ENCODE results near the gene EPDR1. TPM values are rescaled to one million over a fixed set of nuclear protein-coding genes. Genes with fewer than 3 reads are reported as not detected.

The EPDR1 gene
- polyA plus RNA-seq, 3 donors: 0.25 to 1.2 (median 1.1) TPM

GRCh38 chr7:37912756-37913155, 7.7 kb upstream of the EPDR1 start:
- Mint-ChIP-seq H3K4me3 (no peak overlapping the region), H3K27ac (no peak overlapping the region), H3K4me1 (peaks cover 27% of the 10 kb centered on the region), H3K9me3 (peaks cover 0 to 3% (median 0%) of the 10 kb centered on the region in 7 donors), H3K36me3 (no peaks in the 10 kb centered on the region), H3K27me3 (ENCODE audit: low read depth in 3 of 3) (peaks cover 19 to 29% (median 22%) of the 10 kb centered on the region in 3 donors)
- no peak overlapping the region for H3K4me2 ChIP-seq (replicated peaks; ENCODE audit: extremely low read depth, low read length, poor library complexity, severe bottlenecking)
- H2AFZ ChIP-seq (ENCODE audit: insufficient read depth, low read depth, low read length, poor library complexity, severe bottlenecking): no peak overlapping the region
- DNase-seq: no peak
- no peak overlapping the region for H3K9ac ChIP-seq (ENCODE audit: insufficient read depth, low read length, poor library complexity, severe bottlenecking)
- intact Hi-C loops (cut with micrococcal nuclease): no loop called here
- no peaks in the 10 kb centered on the region for H3K9me3 ChIP-seq (replicated peaks in 1 of 2; ENCODE audit: control insufficient read depth in 1 of 2, insufficient read depth in 1 of 2, low read length in 2 of 2)
- H3K27ac ChIP-seq (ENCODE audit: low read depth in 1 of 2, low read length in 2 of 2): no peak overlapping the region
- no peak for TF ChIP-seq CTCF (IDR thresholded peaks at IDR 0.05)
- H3K27me3 ChIP-seq (ENCODE audit: control insufficient read depth in 2 of 2, insufficient read depth in 2 of 2, low read length in 2 of 2): peaks cover 14 to 24% of the 10 kb centered on the region in 2 donors
- no peaks in the 10 kb centered on the region for H4K20me1 ChIP-seq (ENCODE audit: insufficient read depth, low read length)
- H3K4me3 ChIP-seq (replicated peaks in 1 of 3; ENCODE audit: low read depth in 2 of 3, low read length in 3 of 3): no peak overlapping the region
- WGBS (ENCODE audit: insufficient coverage): 100% methylated on average over 1 of the region's 2 CpGs
- peaks cover 25 to 26% of the 10 kb centered on the region in 2 donors for H3K4me1 ChIP-seq (ENCODE audit: control insufficient read depth in 1 of 2, insufficient read depth in 2 of 2, low read length in 2 of 2)
- H3K36me3 ChIP-seq (replicated peaks in 1 of 2; ENCODE audit: control insufficient read depth in 1 of 2, insufficient read depth in 2 of 2, low read length in 2 of 2): no peaks in the 10 kb centered on the region
- no peaks in the 10 kb centered on the region for H3K79me2 ChIP-seq (ENCODE audit: insufficient read depth, low read length)

- peaks cover 23 to 44% of the 10 kb centered on the region in 2 donors for H3K27me3 ChIP-seq (ENCODE audit: control insufficient read depth in 2 of 2, insufficient read depth in 2 of 2, low read length in 2 of 2)
- peaks cover 31% of the 10 kb centered on the region for H3K4me1 Mint-ChIP-seq
- H3K9ac ChIP-seq (ENCODE audit: insufficient read depth, low read length, poor library complexity, severe bottlenecking): no peak overlapping the region
- no peak for TF ChIP-seq CTCF (IDR thresholded peaks at IDR 0.05)
- peaks cover 28 to 30% of the 10 kb centered on the region in 2 donors for H3K4me1 ChIP-seq (ENCODE audit: control insufficient read depth in 1 of 2, insufficient read depth in 2 of 2, low read length in 2 of 2)
- intact Hi-C loops (cut with micrococcal nuclease): no loop called here
- H3K79me2 ChIP-seq (ENCODE audit: insufficient read depth, low read length): no peaks in the 10 kb centered on the region
- H3K27me3 Mint-ChIP-seq (ENCODE audit: low read depth in 3 of 3): peaks cover 35 to 52% (median 37%) of the 10 kb centered on the region in 3 donors
- no peak overlapping the region for H2AFZ ChIP-seq (ENCODE audit: insufficient read depth, low read depth, low read length, poor library complexity, severe bottlenecking)
- peak overlapping the region in 1 of 3 experiments; percentile 76 for H3K4me3 ChIP-seq (replicated peaks in 1 of 3; ENCODE audit: low read depth in 2 of 3, low read length in 3 of 3)
- no CpG with 5 or more reads among the region's 5 CpGs for WGBS (ENCODE audit: insufficient coverage)
- no peak overlapping the region for H3K27ac ChIP-seq (ENCODE audit: low read depth in 1 of 2, low read length in 2 of 2)
- H3K4me3 Mint-ChIP-seq: peak overlapping the region; percentile 75 to 93
- H3K9me3 ChIP-seq (replicated peaks in 1 of 2; ENCODE audit: control insufficient read depth in 1 of 2, insufficient read depth in 1 of 2, low read length in 2 of 2): no peaks in the 10 kb centered on the region
- peak in 2 of 3 donors; percentile 33 to 36 for DNase-seq
- no peak overlapping the region for H3K27ac Mint-ChIP-seq
- peak overlapping the region; percentile 75 for H3K4me2 ChIP-seq (replicated peaks; ENCODE audit: extremely low read depth, low read length, poor library complexity, severe bottlenecking)
- no peaks in the 10 kb centered on the region for H3K36me3 Mint-ChIP-seq
- H4K20me1 ChIP-seq (ENCODE audit: insufficient read depth, low read length): no peaks in the 10 kb centered on the region
- peaks cover 0 to 3% (median 0%) of the 10 kb centered on the region in 7 donors for H3K9me3 Mint-ChIP-seq
- no peaks in the 10 kb centered on the region for H3K36me3 ChIP-seq (replicated peaks in 1 of 2; ENCODE audit: control insufficient read depth in 1 of 2, insufficient read depth in 2 of 2, low read length in 2 of 2)
These were observed 5.0 kb upstream of the EPDR1 start for GRCh38 chr7:37915438-37915837.

Measured in CD14-positive monocyte (primary cell).